ENCODE results near the gene CEP43.

- TF ChIP-seq, protein P1, sequence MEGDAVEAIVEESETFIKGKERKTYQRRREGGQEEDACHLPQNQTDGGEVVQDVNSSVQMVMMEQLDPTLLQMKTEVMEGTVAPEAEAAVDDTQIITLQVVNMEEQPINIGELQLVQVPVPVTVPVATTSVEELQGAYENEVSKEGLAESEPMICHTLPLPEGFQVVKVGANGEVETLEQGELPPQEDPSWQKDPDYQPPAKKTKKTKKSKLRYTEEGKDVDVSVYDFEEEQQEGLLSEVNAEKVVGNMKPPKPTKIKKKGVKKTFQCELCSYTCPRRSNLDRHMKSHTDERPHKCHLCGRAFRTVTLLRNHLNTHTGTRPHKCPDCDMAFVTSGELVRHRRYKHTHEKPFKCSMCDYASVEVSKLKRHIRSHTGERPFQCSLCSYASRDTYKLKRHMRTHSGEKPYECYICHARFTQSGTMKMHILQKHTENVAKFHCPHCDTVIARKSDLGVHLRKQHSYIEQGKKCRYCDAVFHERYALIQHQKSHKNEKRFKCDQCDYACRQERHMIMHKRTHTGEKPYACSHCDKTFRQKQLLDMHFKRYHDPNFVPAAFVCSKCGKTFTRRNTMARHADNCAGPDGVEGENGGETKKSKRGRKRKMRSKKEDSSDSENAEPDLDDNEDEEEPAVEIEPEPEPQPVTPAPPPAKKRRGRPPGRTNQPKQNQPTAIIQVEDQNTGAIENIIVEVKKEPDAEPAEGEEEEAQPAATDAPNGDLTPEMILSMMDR (IDR thresholded peaks at IDR 0.05; ENCODE audit: low read depth, low read length, poor library complexity, severe bottlenecking) = no peak
- no peak for TF ChIP-seq EZH2phosphoT487 (IDR thresholded peaks at IDR 0.05; ENCODE audit: borderline replicate concordance, low read length)
Observed at GRCh38 chr6:166976636-166977035, 22.6 kb upstream of the CEP43 start.
